Nephron (organoid): ENCODE measurements around the gene SPTBN1.

Experiments
- H3K27ac Mint-ChIP-seq, 3 experiments: 2 replicates each; pipeline ENCODE4 v1.8.0; 2020; ENCODE audit warnings: mixed read lengths in 3 of 3, mild to moderate bottlenecking in 2 of 3, moderate library complexity in 1 of 3
- H3K27me3 Mint-ChIP-seq: 2 replicates; pipeline ENCODE4 v1.8.0; 2021; ENCODE audit warnings: low read depth, mild to moderate bottlenecking, moderate library complexity, mixed read lengths
- H3K36me3 Mint-ChIP-seq: 2 replicates; pipeline ENCODE4 v1.8.0; 2020; ENCODE audit warnings: low read depth, mixed read lengths
- H3K4me1 Mint-ChIP-seq: 2 replicates; pipeline ENCODE4 v1.8.0; 2020; ENCODE audit warnings: mixed read lengths
- H3K4me3 Mint-ChIP-seq, 3 experiments: 2 replicates each; pipeline ENCODE4 v1.8.0; 2020; ENCODE audit warnings: mild to moderate bottlenecking in 3 of 3, mixed read lengths in 3 of 3, moderate library complexity in 2 of 3
- H3K9me3 Mint-ChIP-seq: 2 replicates; pipeline ENCODE4 v1.8.0; 2020; ENCODE audit warnings: mixed read lengths
- CTCF ChIP-seq, 3 experiments: fragments of 200-600 bp; sonication (generic); IDR thresholded peaks; one replicate each; pipeline ENCODE4 v1.5.0; 2021; ENCODE audit warnings: antibody characterized with exemption in 3 of 3; ENCODE audit not compliant: unreplicated experiment in 3 of 3

SPTBN1 gene

GRCh38 chr2:54629390-54629789, 173.3 kb downstream of the SPTBN1 start:
- Mint-ChIP-seq H3K27ac (no peak overlapping the region), H3K27me3 (no peaks in the 10 kb centered on the region), H3K4me3 (no peak overlapping the region), H3K9me3 (no peaks in the 10 kb centered on the region), H3K4me1 (peaks cover 43% of the 10 kb centered on the region), H3K36me3 (peaks cover 89% of the 10 kb centered on the region)
- no peak for TF ChIP-seq CTCF (IDR thresholded peaks at IDR 0.05; ENCODE audit: unreplicated experiment in 3 of 3)

GRCh38 chr2:54629914-54630857, 174.1 kb downstream of the SPTBN1 start:
- peak overlapping the region in 1 of 3 experiments; percentile 78 for H3K27ac Mint-ChIP-seq

GRCh38 chr2:54630858-54631497, 174.9 kb downstream of the SPTBN1 start:
- Mint-ChIP-seq H3K4me1 (peaks cover 48% of the 10 kb centered on the region), H3K4me3 (peak overlapping the region in 2 of 3 experiments; percentile 50 to 63), H3K9me3 (no peaks in the 10 kb centered on the region)

More at GRCh38 chr2:54629914-54630857, 174.1 kb downstream of the SPTBN1 start:
- Mint-ChIP-seq H3K4me1 (peaks cover 43% of the 10 kb centered on the region), H3K27me3 (no peaks in the 10 kb centered on the region), H3K4me3 (no peak overlapping the region), H3K9me3 (no peaks in the 10 kb centered on the region), H3K36me3 (peaks cover 86% of the 10 kb centered on the region)
- TF ChIP-seq CTCF (IDR thresholded peaks at IDR 0.05; ENCODE audit: unreplicated experiment in 3 of 3) = no peak

GRCh38 chr2:54631755-54632154, 175.6 kb downstream of the SPTBN1 start:
- TF ChIP-seq CTCF (IDR thresholded peaks at IDR 0.05; ENCODE audit: unreplicated experiment in 3 of 3) = no peak
- H3K4me1 Mint-ChIP-seq = peaks cover 53% of the 10 kb centered on the region
- H3K27me3 Mint-ChIP-seq = no peaks in the 10 kb centered on the region
- H3K9me3 Mint-ChIP-seq = no peaks in the 10 kb centered on the region
- H3K4me3 Mint-ChIP-seq = no peak overlapping the region
- H3K36me3 Mint-ChIP-seq = peaks cover 78% of the 10 kb centered on the region
- H3K27ac Mint-ChIP-seq = peak overlapping the region in 1 of 3 experiments; percentile 60

More at GRCh38 chr2:54630858-54631497, 174.9 kb downstream of the SPTBN1 start:
- Mint-ChIP-seq H3K36me3 (peaks cover 80% of the 10 kb centered on the region), H3K27me3 (no peaks in the 10 kb centered on the region), H3K27ac (peak overlapping the region; percentile 54 to 78 (median 73))
- no peak for TF ChIP-seq CTCF (IDR thresholded peaks at IDR 0.05; ENCODE audit: unreplicated experiment in 3 of 3)

GRCh38 chr2:54632733-54633692, 176.9 kb downstream of the SPTBN1 start:
- Mint-ChIP-seq H3K27me3 (no peaks in the 10 kb centered on the region), H3K9me3 (no peaks in the 10 kb centered on the region), H3K4me3 (no peak overlapping the region), H3K36me3 (peaks cover 76% of the 10 kb centered on the region), H3K27ac (peak overlapping the region; percentile 60 to 73 (median 64)), H3K4me1 (peaks cover 61% of the 10 kb centered on the region)
- no peak for TF ChIP-seq CTCF (IDR thresholded peaks at IDR 0.05; ENCODE audit: unreplicated experiment in 3 of 3)
